Stomach (tissue), 4 donors: ENCODE measurements around the gene TMEM248.

Experiments used
- CTCF ChIP-seq, 7 experiments: fragments of 450-650 bp in 4 of 7; fragments of 200-600 bp in 3 of 7; sonication (generic) in 3 of 7; IDR thresholded peaks; one replicate each; pipeline ENCODE4 v1.5.1; 2016 to 2019; ENCODE audit warnings: antibody characterized with exemption in 7 of 7, control low read depth in 2 of 7, mild to moderate bottlenecking in 1 of 7
- EP300 ChIP-seq: sonication (generic); formaldehyde crosslinking; IDR thresholded peaks from one replicate; pipeline ENCODE4 v1.6.1; 2017; ENCODE audit warnings: antibody characterized with exemption
- POLR2A ChIP-seq, 4 donors: fragments of 450-650 bp; IDR thresholded peaks; one replicate each; pipeline ENCODE4 v1.6.1; 2016; ENCODE audit warnings: antibody characterized with exemption in 4 of 4, control low read depth in 2 of 4, mild to moderate bottlenecking in 1 of 4, moderate library complexity in 1 of 4
- POLR2AphosphoS5 ChIP-seq, 3 donors: sonication (generic); formaldehyde crosslinking; IDR thresholded peaks; one replicate each; pipeline ENCODE4 v1.6.1; 2016; ENCODE audit warnings: antibody characterized with exemption in 3 of 3

- TF ChIP-seq CTCF (IDR thresholded peaks at IDR 0.05) (no peak), POLR2AphosphoS5 (IDR thresholded peaks at IDR 0.05) (no peak), EP300 (no peak), POLR2A (IDR thresholded peaks at IDR 0.05) (no peak)
Observed at GRCh38 chr7:66907731-66908130, 13.3 kb upstream of the TMEM248 start.
